Mesenchymal stem cell (in vitro differentiated cells and primary cell): Measurements from ENCODE around the gene TEX30. TPM values are rescaled to one million over a fixed set of nuclear protein-coding genes. Genes with fewer than 3 reads are reported as not detected.
A peak's percentile ranks its signal among the peaks of the same experiment; 100 is the strongest.

ENCODE experiments used
- DNase-seq: peaks from one replicate; pipeline ENCODE4 v3.0.0-alpha.2; 2013
- H2AFZ ChIP-seq: one replicate; pipeline ENCODE4 v1.6.1; 2013; ENCODE audit warnings: low read depth, mild to moderate bottlenecking, control low read depth, inconsistent platforms, low read length, moderate library complexity
- H2AK5ac ChIP-seq: 2 replicates; pipeline ENCODE4 v1.6.1; 2013; ENCODE audit warnings: low read length, moderate library complexity, mild to moderate bottlenecking, inconsistent platforms; ENCODE audit not compliant: severe bottlenecking
- H2BK120ac ChIP-seq: one replicate; pipeline ENCODE4 v1.6.1; 2013; ENCODE audit warnings: low read depth, mild to moderate bottlenecking, inconsistent platforms, low read length, moderate library complexity
- H2BK12ac ChIP-seq, 2 experiments: one replicate each; pipeline ENCODE4 v1.6.1; 2013; ENCODE audit warnings: inconsistent platforms in 2 of 2, low read length in 2 of 2, mild to moderate bottlenecking in 2 of 2, moderate library complexity in 2 of 2, control low read depth in 1 of 2
- H2BK15ac ChIP-seq: one replicate; pipeline ENCODE4 v1.6.1; 2013; ENCODE audit warnings: mild to moderate bottlenecking, low read depth, inconsistent platforms; ENCODE audit not compliant: poor library complexity, severe bottlenecking
- H2BK5ac ChIP-seq: 2 replicates; pipeline ENCODE4 v1.6.1; 2013; ENCODE audit warnings: low read depth, mild to moderate bottlenecking, low read length, control low read depth, inconsistent platforms; ENCODE audit not compliant: poor library complexity, severe bottlenecking
- H3K14ac ChIP-seq, 2 experiments: one replicate each; pipeline ENCODE4 v1.6.1; 2013; ENCODE audit warnings: inconsistent platforms in 2 of 2, low read length in 2 of 2, control low read depth in 1 of 2, mild to moderate bottlenecking in 1 of 2, moderate library complexity in 1 of 2
- H3K18ac ChIP-seq, 2 experiments: one replicate each; pipeline ENCODE4 v1.6.1; 2013; ENCODE audit warnings: inconsistent platforms in 2 of 2, low read length in 2 of 2, control low read depth in 1 of 2, low read depth in 1 of 2, mild to moderate bottlenecking in 1 of 2
- H3K23ac ChIP-seq, 2 experiments: one replicate each; pipeline ENCODE4 v1.6.1; 2013; ENCODE audit warnings: inconsistent platforms in 2 of 2, low read length in 2 of 2, mild to moderate bottlenecking in 2 of 2, moderate library complexity in 2 of 2, control low read depth in 1 of 2
- H3K27ac ChIP-seq: 2 replicates; pipeline ENCODE4 v1.5.1; 2013; ENCODE audit warnings: mild to moderate bottlenecking, moderate library complexity, low read length, control low read depth, inconsistent platforms; ENCODE audit not compliant: poor library complexity, severe bottlenecking
- H3K27me3 ChIP-seq, 2 experiments: 2 replicates each; pipeline versions ENCODE4 v1.6.1 to v1.7.0; 2013; ENCODE audit warnings: low read length in 2 of 2, mild to moderate bottlenecking in 2 of 2, moderate library complexity in 2 of 2, control low read depth in 1 of 2, inconsistent platforms in 1 of 2; ENCODE audit not compliant: control insufficient read depth in 1 of 2, insufficient read depth in 1 of 2
- H3K36me3 ChIP-seq, 2 experiments: 2 replicates each; pipeline versions ENCODE4 v1.6.1 to v1.7.0; 2013; ENCODE audit warnings: low read length in 2 of 2, control low read depth in 1 of 2, inconsistent platforms in 1 of 2, low read depth in 1 of 2, mild to moderate bottlenecking in 1 of 2; ENCODE audit not compliant: insufficient read depth in 2 of 2, control insufficient read depth in 1 of 2
- H3K4ac ChIP-seq, 2 experiments: one replicate each; pipeline ENCODE4 v1.6.1; 2013; ENCODE audit warnings: inconsistent platforms in 2 of 2, low read length in 2 of 2, mild to moderate bottlenecking in 2 of 2, moderate library complexity in 2 of 2, control low read depth in 1 of 2, low read depth in 1 of 2
- H3K4me1 ChIP-seq: 2 replicates; pipeline ENCODE4 v1.6.1; 2013; ENCODE audit warnings: low read depth, low read length, control low read depth; ENCODE audit not compliant: control insufficient read depth, insufficient read depth
- H3K4me2 ChIP-seq: 2 replicates; pipeline ENCODE4 v1.6.1; 2013; ENCODE audit warnings: low read length, mild to moderate bottlenecking, inconsistent platforms; ENCODE audit not compliant: poor library complexity, severe bottlenecking
- H3K4me3 ChIP-seq, 2 experiments: 2 replicates each; pipeline versions ENCODE4 v1.5.1 to v1.7.0; 2013; ENCODE audit warnings: low read length in 2 of 2, mild to moderate bottlenecking in 2 of 2, control low read depth in 1 of 2, low read depth in 1 of 2; ENCODE audit not compliant: insufficient read depth in 1 of 2
- H3K79me1 ChIP-seq: replicated peaks from 2 replicates; pipeline ENCODE4 v1.6.1; 2013; ENCODE audit warnings: mild to moderate bottlenecking, control low read depth, low read length, inconsistent platforms; ENCODE audit not compliant: poor library complexity, severe bottlenecking
- H3K9ac ChIP-seq: 2 replicates; pipeline ENCODE4 v1.7.0; 2013; ENCODE audit warnings: mild to moderate bottlenecking, low read length, moderate library complexity
- H3K9me3 ChIP-seq: 2 replicates; pipeline ENCODE4 v1.7.0; 2013; ENCODE audit warnings: mild to moderate bottlenecking, low read length; ENCODE audit not compliant: control insufficient read depth
- H4K8ac ChIP-seq: one replicate; pipeline ENCODE4 v1.6.1; 2013; ENCODE audit warnings: inconsistent platforms, mild to moderate bottlenecking, low read length, moderate library complexity
- H4K91ac ChIP-seq: one replicate; pipeline ENCODE4 v1.6.1; 2013; ENCODE audit warnings: mild to moderate bottlenecking, low read length, inconsistent platforms
- WGBS: methylation state at CpG from one replicate; pipeline ENCODE4 v1.1.7; 2013; ENCODE audit warnings: mixed read lengths; 5-methylcytosine and 5-hydroxymethylcytosine counted together
- polyA plus RNA-seq, 2 experiments: library from polyadenylated mRNA; stranded (reverse); fragments of 200-250 nt; gene quantifications; one replicate each; pipeline ENCODE4 v1.2.3, GENCODE V29; 2013

Gene TEX30
- polyA plus RNA-seq (2013, experiment 1 of 2), result 6.3 TPM
- polyA plus RNA-seq (2013, experiment 2 of 2), result 6.3 TPM

DNA sequence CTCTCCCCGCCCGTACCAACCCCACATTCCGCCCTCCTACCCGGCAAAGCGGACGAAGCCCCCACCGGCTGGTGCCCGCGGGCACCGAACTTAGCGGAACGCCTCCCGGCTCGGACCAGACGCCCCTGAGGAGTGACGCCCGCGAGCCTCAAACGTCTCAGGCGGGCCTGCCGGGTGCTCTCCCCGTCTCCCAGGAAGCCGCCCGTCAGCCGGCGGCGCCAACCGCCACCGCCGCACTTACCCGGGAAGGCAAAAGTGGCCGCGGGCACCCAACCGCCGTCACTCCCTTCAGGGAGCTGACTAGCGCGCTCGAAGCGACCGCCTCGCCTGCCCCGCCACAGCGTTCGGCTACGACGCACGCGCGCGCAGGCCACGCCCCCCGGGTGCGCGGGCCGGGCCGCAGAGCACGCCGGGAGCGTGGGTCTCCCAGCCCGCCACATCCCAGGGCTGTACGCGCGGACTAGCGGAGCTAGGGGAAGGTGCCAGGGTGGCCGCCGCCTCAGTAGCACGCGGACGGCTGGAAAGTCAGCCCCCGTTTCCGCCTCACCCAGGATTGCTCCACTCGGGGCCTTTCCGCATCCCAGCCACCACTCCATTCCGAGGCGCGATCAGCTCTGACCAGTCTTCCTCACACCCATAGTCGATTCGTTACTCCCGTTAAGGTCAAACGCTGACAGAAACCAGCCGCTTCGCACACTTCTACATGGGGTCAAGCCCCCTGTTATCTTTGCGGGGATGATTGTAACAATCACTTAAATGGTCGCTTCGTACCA is at the start of gene TEX30:
Gene TEX30, minus strand, starts transcription at position 346 of the 773 bp plus-strand sequence. CDS start 3,760 bp downstream, outside the sequence.
- peaks cover 0 to 6% of the 10 kb centered on the region in 2 experiments for H3K36me3 ChIP-seq
- H3K23ac ChIP-seq, result peak within 1 kb of the TSS in 1 of 2 experiments; percentile 89
- H3K4me3 ChIP-seq, result peak within 1 kb of the TSS; percentile 82 to 90
- peak within 1 kb of the TSS in 1 of 2 experiments; percentile 92 for H3K14ac ChIP-seq
- peak within 1 kb of the TSS; percentile 24 for H2BK120ac ChIP-seq
- peak within 1 kb of the TSS; percentile 13 for H2BK15ac ChIP-seq
- H2AK5ac ChIP-seq, result peak within 1 kb of the TSS; percentile 45
- H4K8ac ChIP-seq, result peak within 1 kb of the TSS; percentile 99
- peak; percentile 76 for DNase-seq
- H3K79me1 ChIP-seq, result peaks cover 16% of the 10 kb centered on the region
- peak within 1 kb of the TSS; percentile 66 for H2BK5ac ChIP-seq
- peak within 1 kb of the TSS; percentile 98 for H3K4me2 ChIP-seq
- peak within 1 kb of the TSS; percentile 100 for H2AFZ ChIP-seq
- peak within 1 kb of the TSS; percentile 94 for H3K9ac ChIP-seq
- H2BK12ac ChIP-seq, result peak within 1 kb of the TSS; percentile 30 to 42
- H3K4ac ChIP-seq, result peak within 1 kb of the TSS; percentile 7 to 99
- no peaks in the 10 kb centered on the region for H3K27me3 ChIP-seq
- H3K9me3 ChIP-seq, result no peaks in the 10 kb centered on the region
- peak within 1 kb of the TSS; percentile 31 for H3K27ac ChIP-seq
- 17% methylated on average over 67 of the region's 85 CpGs for WGBS
- H3K4me1 ChIP-seq, result peaks cover 16% of the 10 kb centered on the region
- H3K18ac ChIP-seq, result peak within 1 kb of the TSS; percentile 80 to 98
- H4K91ac ChIP-seq, result peak within 1 kb of the TSS; percentile 88

- Histone ChIP-seq H2AFZ (no peak overlapping the region), H3K79me1 (peaks cover 10% of the 10 kb centered on the region)
Observed at GRCh38 chr13:102817907-102818306, 44.3 kb upstream of the TEX30 start.

GRCh38 chr13:102817241-102817640 is 43.7 kb upstream of the TEX30 start:
- Histone ChIP-seq H3K4me1 (peaks cover 11% of the 10 kb centered on the region), H2AFZ (no peak overlapping the region), H3K4ac (no peak overlapping the region), H3K14ac (no peak overlapping the region), H2AK5ac (peak overlapping the region; percentile 83), H2BK12ac (no peak overlapping the region), H3K79me1 (peaks cover 6% of the 10 kb centered on the region), H2BK15ac (no peak overlapping the region), H4K8ac (no peak overlapping the region), H3K9ac (no peak overlapping the region), H2BK5ac (peak overlapping the region; percentile 62), H3K18ac (no peak overlapping the region), H3K27ac (peak overlapping the region; percentile 100), H4K91ac (no peak overlapping the region), H3K4me2 (no peak overlapping the region), H3K9me3 (no peaks in the 10 kb centered on the region), H3K23ac (no peak overlapping the region), H3K27me3 (no peaks in the 10 kb centered on the region), H3K4me3 (no peak overlapping the region), H2BK120ac (no peak overlapping the region), H3K36me3 (peaks cover 3 to 58% of the 10 kb centered on the region in 2 experiments)
- 100% methylated on average over 1 of the region's 1 CpG for WGBS
- no peak for DNase-seq

More at GRCh38 chr13:102817907-102818306, 44.3 kb upstream of the TEX30 start:
- Histone ChIP-seq H3K4ac (no peak overlapping the region), H3K23ac (no peak overlapping the region), H3K9me3 (no peaks in the 10 kb centered on the region), H2BK12ac (no peak overlapping the region), H3K36me3 (peaks cover 6 to 65% of the 10 kb centered on the region in 2 experiments), H3K4me2 (no peak overlapping the region), H4K91ac (no peak overlapping the region), H3K4me3 (no peak overlapping the region), H4K8ac (no peak overlapping the region), H2BK5ac (no peak overlapping the region), H3K4me1 (peaks cover 11% of the 10 kb centered on the region), H2AK5ac (no peak overlapping the region), H3K14ac (no peak overlapping the region), H3K9ac (no peak overlapping the region), H3K27ac (peak overlapping the region; percentile 100), H3K27me3 (no peaks in the 10 kb centered on the region), H2BK15ac (no peak overlapping the region), H2BK120ac (no peak overlapping the region), H3K18ac (no peak overlapping the region)
- DNase-seq, result no peak

GRCh38 chr13:102816708-102817107 is 43.1 kb upstream of the TEX30 start:
- 93% methylated on average over 3 of the region's 4 CpGs for WGBS
- Histone ChIP-seq H3K27me3 (no peaks in the 10 kb centered on the region), H3K4me1 (peaks cover 11% of the 10 kb centered on the region), H2BK15ac (no peak overlapping the region), H2BK12ac (no peak overlapping the region), H4K91ac (no peak overlapping the region), H3K4ac (no peak overlapping the region), H3K14ac (no peak overlapping the region), H3K4me3 (no peak overlapping the region), H2AK5ac (no peak overlapping the region), H3K9ac (no peak overlapping the region), H3K27ac (peak overlapping the region; percentile 100), H3K4me2 (peak overlapping the region; percentile 28), H2BK5ac (peak overlapping the region; percentile 44), H3K9me3 (no peaks in the 10 kb centered on the region), H2AFZ (no peak overlapping the region), H3K79me1 (peaks cover 2% of the 10 kb centered on the region), H4K8ac (no peak overlapping the region), H3K18ac (no peak overlapping the region), H2BK120ac (no peak overlapping the region), H3K36me3 (peaks cover 0 to 58% of the 10 kb centered on the region in 2 experiments), H3K23ac (no peak overlapping the region)
- DNase-seq, result no peak
